GM12878 (cell line): ENCODE measurements around the gene ORM2. TPM values are rescaled to one million over a fixed set of nuclear protein-coding genes. Genes with fewer than 3 reads are reported as not detected.

Source experiments
- ATAC-seq: fragments of 200-7000 bp; cut with Tn5 transposase; 3 replicates; pipeline ENCODE4 v1.9.1; 2020; ENCODE audit warnings: mild to moderate bottlenecking, moderate library complexity
- BruUV-seq: library from RNA; stranded (reverse); fragments of 400-500 nt; replicated peaks from 2 replicates; lab custom pipeline; 2021; lab: Mats Ljungman, UMichigan
- CTCF ChIA-PET: fragments of 300-600 bp; sonication (Branson Sonifier 250); formaldehyde crosslinking; extraction: SDS; loops from one replicate; lab custom pipeline; 2021; ENCODE audit warnings: inconsistent platforms; lab: Yijun Ruan, JAX
- POLR2A ChIA-PET: fragments of 350-600 bp; formaldehyde crosslinking; extraction: SDS; loops from one replicate; lab custom pipeline; 2021; ENCODE audit warnings: inconsistent platforms; lab: Charles Lee
- RAD21 ChIA-PET: fragments of 300-600 bp; sonication (Branson Sonifier 250); formaldehyde crosslinking; loops from one replicate; lab custom pipeline; 2023; ENCODE audit warnings: antibody characterized with exemption; ENCODE audit not compliant: unreplicated experiment; lab: Charles Lee
- SMC1A ChIA-PET: fragments of 300-600 bp; sonication (Branson Sonifier 250); formaldehyde crosslinking; loops from one replicate; lab custom pipeline; 2023; ENCODE audit not compliant: unreplicated experiment, uncharacterized antibody; lab: Charles Lee
- DNase-seq: peaks from one replicate; pipeline ENCODE4 v3.0.0-alpha.2; 2011; ENCODE audit warnings: low read depth, low spot score
- FAIRE-seq: peaks from 3 replicates; lab custom pipeline; 2011; peaks lifted over from hg19 to GRCh38; lab: Jason Lieb, UNC
- H2AFZ ChIP-seq: 2 replicates; pipeline ENCODE4 v1.6.0; 2011; ENCODE audit warnings: low read depth, low read length, control low read depth; ENCODE audit not compliant: control insufficient read depth
- H3K27ac ChIP-seq: 2 replicates; pipeline ENCODE4 v1.5.1; 2011; ENCODE audit warnings: control low read depth; ENCODE audit not compliant: control insufficient read depth, insufficient read depth
- H3K27me3 ChIP-seq, 2 experiments: replicated peaks in 1 of 2; 2 replicates each; pipeline versions ENCODE4 v1.6.0 to v1.6.1; 2011; ENCODE audit warnings: low read length in 1 of 2; ENCODE audit not compliant: control insufficient read depth in 2 of 2, insufficient read depth in 2 of 2
- H3K36me3 ChIP-seq, 2 experiments: 2 replicates each; pipeline ENCODE4 v1.5.1; 2011; ENCODE audit warnings: low read length in 1 of 2; ENCODE audit not compliant: control insufficient read depth in 2 of 2, insufficient read depth in 2 of 2
- H3K4me1 ChIP-seq: 2 replicates; pipeline ENCODE4 v1.6.1; 2011; ENCODE audit warnings: mild to moderate bottlenecking, low read length, moderate library complexity, mixed read lengths; ENCODE audit not compliant: control insufficient read depth, insufficient read depth
- H3K4me2 ChIP-seq: 2 replicates; pipeline ENCODE4 v1.6.0; 2011; ENCODE audit warnings: control low read depth; ENCODE audit not compliant: control insufficient read depth, insufficient read depth
- H3K4me3 ChIP-seq: fragments of 200-600 bp; sonication (generic); 2 replicates; pipeline ENCODE4 v1.5.1; 2016
- H3K79me2 ChIP-seq: 2 replicates; pipeline ENCODE4 v1.6.0; 2011; ENCODE audit warnings: low read length; ENCODE audit not compliant: control insufficient read depth, insufficient read depth
- H3K9ac ChIP-seq: 2 replicates; pipeline ENCODE4 v1.8.0; 2011; ENCODE audit warnings: low read length, control low read depth, mixed read lengths; ENCODE audit not compliant: control insufficient read depth, insufficient read depth
- H3K9me3 ChIP-seq: replicated peaks from 3 replicates; pipeline ENCODE4 v1.5.1; 2011; ENCODE audit warnings: mild to moderate bottlenecking, low read length; ENCODE audit not compliant: control insufficient read depth, insufficient read depth
- H4K20me1 ChIP-seq: 2 replicates; pipeline ENCODE4 v1.6.0; 2011; ENCODE audit not compliant: control insufficient read depth, insufficient read depth
- BMI1 ChIP-seq: fragments of 450-650 bp; IDR thresholded peaks from 2 replicates; pipeline ENCODE4 v1.6.1; 2016; ENCODE audit warnings: mild to moderate bottlenecking, moderate library complexity, borderline replicate concordance
- DPF2 ChIP-seq: fragments of 450-650 bp; IDR thresholded peaks from 2 replicates; pipeline ENCODE4 v1.6.1; 2017; ENCODE audit warnings: mild to moderate bottlenecking
- IRF4 ChIP-seq: IDR thresholded peaks from 2 replicates; pipeline ENCODE4 v1.6.1; 2011; ENCODE audit warnings: low read depth, low read length
- JUNB ChIP-seq: IDR thresholded peaks from 2 replicates; pipeline ENCODE4 v1.6.1; 2016; ENCODE audit warnings: antibody characterized with exemption, mild to moderate bottlenecking
- MTA3 ChIP-seq: IDR thresholded peaks from 2 replicates; pipeline ENCODE4 v1.6.1; 2012; ENCODE audit warnings: low read length, inconsistent platforms, borderline replicate concordance
- RFX5 ChIP-seq: IDR thresholded peaks from 2 replicates; pipeline ENCODE4 v1.6.1; 2011; ENCODE audit warnings: low read depth, low read length, improper control_type of control experiment
- SMAD1 ChIP-seq: fragments of 450-650 bp; IDR thresholded peaks from 2 replicates; pipeline ENCODE4 v1.6.1; 2018; ENCODE audit warnings: mild to moderate bottlenecking, low read depth; ENCODE audit not compliant: partially characterized antibody
- SMC3 ChIP-seq: IDR thresholded peaks from 2 replicates; pipeline ENCODE4 v1.6.1; 2011; ENCODE audit warnings: low read length, improper control_type of control experiment, borderline replicate concordance
- SPI1 ChIP-seq: IDR thresholded peaks from 2 replicates; pipeline ENCODE4 v1.6.1; 2011; ENCODE audit warnings: low read depth, mild to moderate bottlenecking, low read length, moderate library complexity, borderline replicate concordance; ENCODE audit not compliant: insufficient read depth
- SREBF2 ChIP-seq: IDR thresholded peaks from 2 replicates; pipeline ENCODE4 v1.6.1; 2012; ENCODE audit warnings: mild to moderate bottlenecking, low read length
- TAF1 ChIP-seq: IDR thresholded peaks from 2 replicates; pipeline ENCODE4 v1.6.1; 2011; ENCODE audit warnings: mild to moderate bottlenecking, low read depth, low read length, borderline replicate concordance
- YY1 ChIP-seq: IDR thresholded peaks from 2 replicates; pipeline ENCODE4 v1.6.1; 2011; ENCODE audit warnings: low read depth, mild to moderate bottlenecking, low read length
- WGBS: methylation state at CpG from one replicate; pipeline ENCODE4 v1.1.6; 2016; ENCODE audit warnings: low lambda C conversion rate; ENCODE audit not compliant: insufficient replicate concordance, insufficient coverage; ENCODE audit errors: missing lambda C conversion rate; 5-methylcytosine and 5-hydroxymethylcytosine counted together
- in situ Hi-C: fragments of 300-500 bp; cut with MboI; formaldehyde crosslinking; loops from 9 replicates; pipeline ENCODE4 v1.14.3; 2018; ENCODE audit warnings: mixed read lengths
- intact Hi-C: fragments of 100-400 bp; cut with micrococcal nuclease; formaldehyde crosslinking; loops from one replicate; pipeline ENCODE4 v1.14.2; 2022; ENCODE audit not compliant: unreplicated experiment
- polyA plus RNA-seq, 11 experiments: library from polyadenylated mRNA; depleted of rRNA in 4 of 11; unstranded in 6 of 11; stranded (reverse) in 5 of 11; fragments of >200 nt; fragmentation: Nextera tagmentation in 4 of 11; fragmentation: Illumina TruSeq in 1 of 11; extraction: Ambion mirVana in 4 of 11; extraction: Trizol in 1 of 11; gene quantifications; 1 replicate in 1 of 11; 2 replicates in 10 of 11; pipeline versions ENCODE4 v1.2.1 to v1.2.3, GENCODE V29; 2011 to 2016; ENCODE audit warnings: inconsistent platforms in 2 of 11, missing spikeins in 2 of 11, low read depth in 1 of 11
- total RNA-seq, 4 experiments: library from RNA; depleted of rRNA in 3 of 4; stranded (reverse); fragments of >200 nt in 3 of 4; fragmentation: Illumina TruSeq in 1 of 4; extraction: Trizol in 1 of 4; gene quantifications; 2 replicates each; pipeline versions ENCODE4 v1.2.1 to v1.2.3, GENCODE V29; 2013 to 2021
- TF ChIP-seq, protein P1 (sequence below): IDR thresholded peaks from 2 replicates; pipeline ENCODE4 v1.6.1; 2011; ENCODE audit warnings: borderline replicate concordance, low read depth, mild to moderate bottlenecking, moderate library complexity, low read length; ENCODE audit not compliant: insufficient read depth, poor library complexity, severe bottlenecking
- TF ChIP-seq, protein P2 (sequence below): IDR thresholded peaks from 2 replicates; pipeline ENCODE4 v1.6.1; 2012; ENCODE audit warnings: low read length, inconsistent platforms
- TF ChIP-seq, protein P3 (sequence below): fragments of 150-350 bp; IDR thresholded peaks from 2 replicates; pipeline ENCODE4 v1.6.1; 2014; ENCODE audit warnings: mild to moderate bottlenecking, low read depth, low read length
- TF ChIP-seq, protein P4 (sequence below): IDR thresholded peaks from 2 replicates; pipeline ENCODE4 v1.6.1; 2011; ENCODE audit warnings: low read depth, low read length, improper control_type of control experiment, borderline replicate concordance
- TF ChIP-seq, protein P5 (sequence below): fragments of 450-650 bp; IDR thresholded peaks from 2 replicates; pipeline ENCODE4 v1.6.1; 2017; ENCODE audit warnings: mild to moderate bottlenecking, moderate library complexity

The ORM2 gene
- total and polyA plus RNA-seq, 10 of the 15 experiments (the other 5 are each of a cell fraction or from before 2014, with no cell fraction given), result 0.64 TPM; not detected in 9

DNA sequence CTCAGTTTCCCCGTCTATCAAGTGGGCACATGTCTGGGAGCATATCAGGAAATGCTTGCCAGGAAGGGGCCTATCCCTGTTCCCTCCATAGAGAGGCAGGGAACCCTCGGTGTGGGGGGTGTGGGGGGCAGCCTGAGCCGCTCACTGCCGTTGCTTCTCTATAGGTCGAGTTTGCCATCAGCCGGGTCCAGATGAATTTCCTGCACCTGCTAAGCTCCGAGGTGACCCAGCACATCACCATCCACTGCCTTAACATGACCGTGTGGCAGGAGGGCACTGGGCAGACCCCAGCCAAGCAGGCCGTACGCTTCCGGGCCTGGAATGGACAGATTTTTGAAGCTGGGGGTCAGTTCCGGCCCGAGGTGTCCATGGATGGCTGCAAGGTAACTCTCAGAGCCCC lies 20.6 kb upstream of the ORM2 start:
- POLR2A ChIA-PET, result no interaction called here
- H3K9ac ChIP-seq, result no peak overlapping the region
- no peak overlapping the region for H3K4me2 ChIP-seq
- in situ Hi-C loops, result no loop called here
- no peaks in the 10 kb centered on the region for H3K79me2 ChIP-seq
- no peak overlapping the region for H2AFZ ChIP-seq
- H3K4me3 ChIP-seq, result no peak overlapping the region
- DNase-seq (no peak), FAIRE-seq (no peak), ATAC-seq (no peak)
- 11% methylated on average over 13 of the region's 13 CpGs for WGBS
- H3K27ac ChIP-seq, result no peak overlapping the region
- RAD21 ChIA-PET, result interaction anchor here (1.1 kb wide), 1 partner anchor 18 kb away, joined by 4 read pairs; no protein-coding TSS in a partner anchor
- intact Hi-C loops, result no loop called here
- H4K20me1 ChIP-seq, result no peaks in the 10 kb centered on the region
- no TSS peak for BruUV-seq
- H3K27me3 ChIP-seq, result peaks cover 0 to 2% of the 10 kb centered on the region in 2 experiments; a peak in 3 of 4 replicates
- H3K36me3 ChIP-seq, result no peaks in the 10 kb centered on the region
- H3K4me1 ChIP-seq, result no peaks in the 10 kb centered on the region
- H3K9me3 ChIP-seq, result no peaks in the 10 kb centered on the region
- CTCF ChIA-PET, result no interaction called here
- SMC1A ChIA-PET, result no interaction called here
- TF ChIP-seq YY1 (no peak), JUNB (no peak), RFX5 (no peak), SMAD1 (no peak), IRF4 (no peak), MTA3 (no peak), BMI1 (no peak), DPF2 (no peak), SPI1 (no peak), SREBF2 (no peak), TAF1 (no peak), SMC3 (no peak)
- TF ChIP-seq, protein P1, sequence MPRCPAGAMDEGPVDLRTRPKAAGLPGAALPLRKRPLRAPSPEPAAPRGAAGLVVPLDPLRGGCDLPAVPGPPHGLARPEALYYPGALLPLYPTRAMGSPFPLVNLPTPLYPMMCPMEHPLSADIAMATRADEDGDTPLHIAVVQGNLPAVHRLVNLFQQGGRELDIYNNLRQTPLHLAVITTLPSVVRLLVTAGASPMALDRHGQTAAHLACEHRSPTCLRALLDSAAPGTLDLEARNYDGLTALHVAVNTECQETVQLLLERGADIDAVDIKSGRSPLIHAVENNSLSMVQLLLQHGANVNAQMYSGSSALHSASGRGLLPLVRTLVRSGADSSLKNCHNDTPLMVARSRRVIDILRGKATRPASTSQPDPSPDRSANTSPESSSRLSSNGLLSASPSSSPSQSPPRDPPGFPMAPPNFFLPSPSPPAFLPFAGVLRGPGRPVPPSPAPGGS, result no peak
- TF ChIP-seq, protein P2, sequence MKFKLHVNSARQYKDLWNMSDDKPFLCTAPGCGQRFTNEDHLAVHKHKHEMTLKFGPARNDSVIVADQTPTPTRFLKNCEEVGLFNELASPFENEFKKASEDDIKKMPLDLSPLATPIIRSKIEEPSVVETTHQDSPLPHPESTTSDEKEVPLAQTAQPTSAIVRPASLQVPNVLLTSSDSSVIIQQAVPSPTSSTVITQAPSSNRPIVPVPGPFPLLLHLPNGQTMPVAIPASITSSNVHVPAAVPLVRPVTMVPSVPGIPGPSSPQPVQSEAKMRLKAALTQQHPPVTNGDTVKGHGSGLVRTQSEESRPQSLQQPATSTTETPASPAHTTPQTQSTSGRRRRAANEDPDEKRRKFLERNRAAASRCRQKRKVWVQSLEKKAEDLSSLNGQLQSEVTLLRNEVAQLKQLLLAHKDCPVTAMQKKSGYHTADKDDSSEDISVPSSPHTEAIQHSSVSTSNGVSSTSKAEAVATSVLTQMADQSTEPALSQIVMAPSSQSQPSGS, result no peak
- TF ChIP-seq, protein P3, sequence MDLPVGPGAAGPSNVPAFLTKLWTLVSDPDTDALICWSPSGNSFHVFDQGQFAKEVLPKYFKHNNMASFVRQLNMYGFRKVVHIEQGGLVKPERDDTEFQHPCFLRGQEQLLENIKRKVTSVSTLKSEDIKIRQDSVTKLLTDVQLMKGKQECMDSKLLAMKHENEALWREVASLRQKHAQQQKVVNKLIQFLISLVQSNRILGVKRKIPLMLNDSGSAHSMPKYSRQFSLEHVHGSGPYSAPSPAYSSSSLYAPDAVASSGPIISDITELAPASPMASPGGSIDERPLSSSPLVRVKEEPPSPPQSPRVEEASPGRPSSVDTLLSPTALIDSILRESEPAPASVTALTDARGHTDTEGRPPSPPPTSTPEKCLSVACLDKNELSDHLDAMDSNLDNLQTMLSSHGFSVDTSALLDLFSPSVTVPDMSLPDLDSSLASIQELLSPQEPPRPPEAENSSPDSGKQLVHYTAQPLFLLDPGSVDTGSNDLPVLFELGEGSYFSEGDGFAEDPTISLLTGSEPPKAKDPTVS, result no peak
- TF ChIP-seq, protein P4, sequence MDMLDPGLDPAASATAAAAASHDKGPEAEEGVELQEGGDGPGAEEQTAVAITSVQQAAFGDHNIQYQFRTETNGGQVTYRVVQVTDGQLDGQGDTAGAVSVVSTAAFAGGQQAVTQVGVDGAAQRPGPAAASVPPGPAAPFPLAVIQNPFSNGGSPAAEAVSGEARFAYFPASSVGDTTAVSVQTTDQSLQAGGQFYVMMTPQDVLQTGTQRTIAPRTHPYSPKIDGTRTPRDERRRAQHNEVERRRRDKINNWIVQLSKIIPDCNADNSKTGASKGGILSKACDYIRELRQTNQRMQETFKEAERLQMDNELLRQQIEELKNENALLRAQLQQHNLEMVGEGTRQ, result no peak
- TF ChIP-seq, protein P5, sequence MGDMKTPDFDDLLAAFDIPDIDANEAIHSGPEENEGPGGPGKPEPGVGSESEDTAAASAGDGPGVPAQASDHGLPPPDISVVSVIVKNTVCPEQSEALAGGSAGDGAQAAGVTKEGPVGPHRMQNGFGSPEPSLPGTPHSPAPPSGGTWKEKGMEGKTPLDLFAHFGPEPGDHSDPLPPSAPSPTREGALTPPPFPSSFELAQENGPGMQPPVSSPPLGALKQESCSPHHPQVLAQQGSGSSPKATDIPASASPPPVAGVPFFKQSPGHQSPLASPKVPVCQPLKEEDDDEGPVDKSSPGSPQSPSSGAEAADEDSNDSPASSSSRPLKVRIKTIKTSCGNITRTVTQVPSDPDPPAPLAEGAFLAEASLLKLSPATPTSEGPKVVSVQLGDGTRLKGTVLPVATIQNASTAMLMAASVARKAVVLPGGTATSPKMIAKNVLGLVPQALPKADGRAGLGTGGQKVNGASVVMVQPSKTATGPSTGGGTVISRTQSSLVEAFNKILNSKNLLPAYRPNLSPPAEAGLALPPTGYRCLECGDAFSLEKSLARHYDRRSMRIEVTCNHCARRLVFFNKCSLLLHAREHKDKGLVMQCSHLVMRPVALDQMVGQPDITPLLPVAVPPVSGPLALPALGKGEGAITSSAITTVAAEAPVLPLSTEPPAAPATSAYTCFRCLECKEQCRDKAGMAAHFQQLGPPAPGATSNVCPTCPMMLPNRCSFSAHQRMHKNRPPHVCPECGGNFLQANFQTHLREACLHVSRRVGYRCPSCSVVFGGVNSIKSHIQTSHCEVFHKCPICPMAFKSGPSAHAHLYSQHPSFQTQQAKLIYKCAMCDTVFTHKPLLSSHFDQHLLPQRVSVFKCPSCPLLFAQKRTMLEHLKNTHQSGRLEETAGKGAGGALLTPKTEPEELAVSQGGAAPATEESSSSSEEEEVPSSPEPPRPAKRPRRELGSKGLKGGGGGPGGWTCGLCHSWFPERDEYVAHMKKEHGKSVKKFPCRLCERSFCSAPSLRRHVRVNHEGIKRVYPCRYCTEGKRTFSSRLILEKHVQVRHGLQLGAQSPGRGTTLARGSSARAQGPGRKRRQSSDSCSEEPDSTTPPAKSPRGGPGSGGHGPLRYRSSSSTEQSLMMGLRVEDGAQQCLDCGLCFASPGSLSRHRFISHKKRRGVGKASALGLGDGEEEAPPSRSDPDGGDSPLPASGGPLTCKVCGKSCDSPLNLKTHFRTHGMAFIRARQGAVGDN, result no peak
